Measurements from ENCODE around the gene IL18. TPM values are rescaled to one million over a fixed set of nuclear protein-coding genes. Genes with fewer than 3 reads are reported as not detected.

Gene IL18
- 0.13 and 1.5 TPM in 2 replicates for total RNA-seq

DNA sequence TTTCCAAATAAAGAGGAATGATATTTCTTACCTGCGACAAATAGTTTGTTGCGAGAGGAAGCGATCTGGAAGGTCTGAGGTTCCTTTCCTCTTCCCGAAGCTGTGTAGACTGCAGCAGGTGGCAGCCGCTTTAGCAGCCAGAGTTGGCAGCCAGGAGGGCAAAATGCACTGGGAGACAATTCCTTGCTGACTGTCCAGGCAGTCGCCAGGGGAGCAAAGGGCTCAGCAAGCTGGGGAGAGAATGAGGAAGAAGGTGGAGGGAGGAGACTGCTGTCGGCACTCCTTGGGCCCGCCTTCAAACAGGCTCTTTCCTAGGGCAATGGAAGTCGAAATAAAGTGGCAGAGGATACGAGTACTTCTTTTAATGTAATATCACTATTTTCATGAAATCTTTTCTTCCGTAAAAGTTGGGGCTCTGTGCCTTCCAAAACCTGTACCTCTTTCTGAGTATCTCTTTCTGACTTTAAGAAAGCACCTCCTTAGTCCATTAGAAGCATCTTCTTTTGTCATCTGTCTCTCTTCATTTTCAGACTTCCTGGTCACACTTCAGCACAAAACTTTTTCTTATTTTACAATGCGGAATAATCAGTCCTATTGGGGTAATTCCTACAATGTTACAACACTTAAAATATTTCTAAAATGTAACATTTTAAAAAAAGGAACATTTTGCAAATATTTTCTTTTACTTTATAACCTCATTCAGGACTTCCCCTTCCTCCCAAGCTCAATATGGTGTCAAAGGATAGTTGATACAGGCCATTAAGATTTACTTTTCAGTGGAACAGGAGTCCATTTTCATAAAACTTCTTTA, at the start of gene IL18:
IL18 (minus strand) TSS at position 220 of the 811 bp plus-strand sequence. CDS start 9,041 bp downstream, outside the sequence.

DNA sequence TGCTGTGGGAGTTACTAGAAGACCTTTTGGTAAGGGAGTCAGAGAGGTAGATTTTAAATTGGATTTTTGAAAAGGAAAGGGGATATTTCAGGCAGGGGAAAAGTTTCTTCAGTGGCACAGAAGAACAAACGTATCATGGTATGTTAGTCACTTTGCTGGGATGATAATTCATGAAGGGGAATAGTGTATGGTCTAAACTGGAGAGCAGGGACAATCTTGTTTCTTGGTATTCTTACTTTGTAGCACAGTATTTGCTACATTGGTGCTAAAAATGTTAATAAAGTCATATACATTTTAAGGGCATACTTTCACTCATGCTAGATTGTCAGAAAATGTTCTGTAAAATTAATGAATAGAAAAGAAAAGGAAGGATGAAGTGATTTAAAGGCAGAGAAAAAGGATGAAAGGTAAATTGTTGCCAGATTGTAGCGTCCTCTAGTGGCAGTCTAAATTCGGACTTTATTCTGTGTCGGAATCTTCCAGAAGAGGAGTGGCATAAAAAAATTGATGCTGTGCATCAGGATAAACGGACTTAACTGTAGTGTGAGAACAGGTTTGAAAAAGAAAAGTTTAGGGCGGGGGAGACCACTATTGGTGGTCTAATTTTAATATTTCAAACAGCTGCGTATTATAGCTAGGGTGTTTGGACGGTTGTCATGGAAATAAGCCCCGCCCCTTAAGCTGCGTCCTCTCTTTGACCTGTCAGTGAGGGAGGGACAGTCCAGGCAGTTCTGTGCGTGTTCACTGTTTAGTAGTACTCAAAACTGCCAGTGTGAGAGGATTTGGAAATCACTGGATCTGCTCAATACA, 11.1 kb upstream of the IL18 start, which contains the start of gene BCO2:
BCO2 (plus strand) TSS at position 724 of the 810 bp plus-strand sequence. CDS start 90 bp downstream, outside the sequence.

DNA sequence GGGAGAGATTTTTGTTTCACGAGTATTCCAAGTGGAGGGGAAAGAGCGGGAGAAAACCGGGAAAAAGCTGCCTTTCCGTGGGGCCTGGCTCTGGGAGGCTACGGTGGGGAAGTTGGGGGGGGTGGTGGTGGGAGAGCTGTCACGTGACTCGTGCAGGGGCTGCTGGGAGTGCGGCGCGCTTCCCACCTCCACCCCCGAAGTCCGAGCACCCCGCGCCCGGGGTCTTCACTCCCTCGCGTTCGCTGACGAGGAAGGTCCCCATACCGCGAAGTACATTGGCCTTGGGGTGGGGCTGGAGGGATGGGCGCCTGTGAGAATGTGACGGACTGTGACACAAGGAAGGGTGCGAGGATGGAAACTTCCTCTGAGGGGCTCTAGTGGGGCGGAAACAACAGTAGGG, 3.3 kb upstream of the IL18 start, which contains the start of gene TEX12:
TEX12 (plus strand) TSS at position 228 of the 400 bp plus-strand sequence. CDS start 1,897 bp downstream, outside the sequence.

Other genes with a start within 250 kb of the IL18 start
- gene C11orf52, start 245.2 kb downstream of the IL18 start, total RNA-seq = 0.49 and 0.80 TPM in 2 replicates
- gene DIXDC1, start 226.8 kb downstream of the IL18 start, total RNA-seq = 8.7 TPM in 2 replicates
- gene DLAT, start 138.7 kb downstream of the IL18 start, total RNA-seq = 41.2 and 46.1 TPM in 2 replicates
- gene PIH1D2, start 90.1 kb downstream of the IL18 start, total RNA-seq = 0.64 and 1.9 TPM in 2 replicates
- gene NKAPD1, start 89.8 kb downstream of the IL18 start, total RNA-seq = 8.3 and 9.2 TPM in 2 replicates
- gene TIMM8B, start 77.3 kb downstream of the IL18 start, total RNA-seq = 54.6 and 67.4 TPM in 2 replicates
- 96.6 and 117 TPM in 2 replicates for gene SDHD, start 77.2 kb downstream of the IL18 start, total RNA-seq
- 0.25 TPM in 1 of 2 replicates, not detected in the other for gene TEX12, start 3.3 kb upstream of the IL18 start, total RNA-seq
- gene BCO2, start 11.4 kb upstream of the IL18 start, total RNA-seq = 0.40 and 0.44 TPM in 2 replicates
- 28.0 and 33.9 TPM in 2 replicates for gene PTS, start 62.3 kb upstream of the IL18 start, total RNA-seq
- gene PLET1, start 96.8 kb upstream of the IL18 start, total RNA-seq = not detected in 2 replicates

Data from mammary microvascular endothelial cell (primary cell).